LNCAP (cell line): Measurements from ENCODE around the gene RANBP17.

ENCODE experiments used
- CTCF ChIP-seq: fragments of 450-650 bp; IDR thresholded peaks from 2 replicates; pipeline ENCODE4 v1.5.1; 2017; ENCODE audit warnings: mild to moderate bottlenecking

The RANBP17 gene

GRCh38 chr5:171155621-171156020 is 293.8 kb downstream of the RANBP17 start:
- TF ChIP-seq CTCF = no peak

DNA sequence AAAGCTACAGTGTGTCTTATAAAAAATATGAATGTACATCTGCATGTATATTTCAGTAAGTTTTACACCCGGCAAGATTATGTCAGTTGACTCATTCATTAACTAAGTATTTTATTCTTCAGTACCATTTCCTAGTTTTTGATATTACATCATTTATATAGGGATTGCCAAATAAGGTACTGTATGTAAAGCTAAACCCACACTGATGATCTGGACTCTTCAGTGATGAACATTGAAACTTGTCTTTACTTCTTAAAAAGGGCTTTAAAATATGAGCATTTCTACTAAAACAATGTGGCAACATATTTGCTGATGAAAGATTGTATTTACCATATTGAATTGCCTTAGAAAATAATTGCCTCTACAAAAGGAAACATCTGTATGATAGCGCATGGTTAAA is 295.5 kb downstream of the RANBP17 start:
- TF ChIP-seq CTCF = no peak

DNA sequence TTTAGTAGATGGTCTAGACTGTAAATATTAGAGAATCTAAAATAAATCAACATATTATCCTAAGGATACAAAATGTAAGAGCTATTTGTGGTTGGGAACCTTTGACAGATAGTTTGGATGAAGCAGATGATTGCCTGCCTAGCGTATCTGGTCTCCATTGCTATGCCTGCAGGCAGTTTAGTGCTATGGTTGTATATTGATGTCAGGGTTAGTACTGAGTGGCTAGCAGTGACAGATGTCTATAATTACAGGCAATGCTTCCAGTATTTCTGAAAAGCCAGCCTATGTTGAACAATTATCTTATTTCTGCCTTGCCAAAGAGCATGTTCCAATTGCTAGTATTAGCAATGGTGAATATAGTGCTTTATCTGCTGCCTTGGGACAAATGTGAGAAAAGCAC is 296.0 kb downstream of the RANBP17 start:
- TF ChIP-seq CTCF = no peak

DNA sequence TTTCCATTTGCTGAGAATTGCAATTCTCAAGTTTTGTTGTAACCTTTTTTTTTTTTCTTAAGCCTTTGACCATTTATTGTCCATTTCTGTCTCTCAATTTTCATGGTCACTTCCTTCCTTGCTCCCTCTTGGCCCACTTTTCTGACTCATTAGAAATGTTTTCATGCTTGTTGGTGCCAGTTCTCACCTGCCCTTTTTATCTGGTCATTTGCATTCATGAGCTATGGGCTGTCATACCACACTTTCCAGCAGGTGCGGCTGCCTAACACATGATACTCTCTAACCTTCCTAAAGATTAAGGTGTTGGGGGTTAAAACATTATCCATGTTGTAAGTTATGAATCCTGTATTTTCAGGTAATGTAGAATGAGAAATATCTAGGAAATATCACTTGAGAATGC is 296.8 kb downstream of the RANBP17 start:
- no peak for TF ChIP-seq CTCF

DNA sequence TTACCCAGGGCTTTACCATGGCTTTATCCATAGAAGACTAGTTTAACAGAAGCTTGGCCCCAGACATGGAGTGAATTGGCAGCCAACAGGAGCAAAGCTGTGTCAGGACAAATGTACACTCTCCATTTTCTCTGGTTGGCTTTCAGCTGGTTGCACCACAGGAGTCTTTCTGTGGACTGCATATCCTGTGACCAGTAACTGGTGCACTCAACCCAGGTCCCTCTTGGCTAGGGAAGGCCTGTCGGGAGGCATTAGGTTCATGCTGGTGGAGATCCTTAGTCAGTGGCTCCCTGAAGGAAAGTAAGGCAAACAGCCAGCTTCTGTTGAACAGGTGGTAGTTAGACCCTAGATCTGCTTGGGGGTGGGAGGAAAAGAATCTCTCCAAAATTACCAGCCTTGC is 300.3 kb downstream of the RANBP17 start:
- no peak for TF ChIP-seq CTCF

GRCh38 chr5:171162596-171162995 is 300.8 kb downstream of the RANBP17 start:
- TF ChIP-seq CTCF = peak; percentile 51

DNA sequence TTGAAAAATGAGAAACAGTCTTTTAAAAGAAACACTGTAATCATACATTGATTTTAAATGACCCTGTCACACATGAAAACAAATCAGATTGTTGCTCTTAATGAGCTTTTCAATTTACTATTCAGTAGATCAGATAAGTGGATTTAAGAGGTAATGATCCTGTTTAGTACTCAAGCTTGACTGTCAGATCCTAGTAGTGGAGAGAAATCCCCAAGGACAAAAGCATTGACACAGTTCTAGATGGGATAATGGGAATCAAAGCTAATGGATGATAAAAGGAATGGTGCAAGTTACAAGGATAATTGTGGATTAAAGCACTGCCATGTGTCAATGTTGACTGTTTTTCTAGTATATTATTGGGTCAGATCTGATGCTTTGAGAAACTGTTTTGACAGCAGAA is 304.9 kb downstream of the RANBP17 start:
- no peak for TF ChIP-seq CTCF

DNA sequence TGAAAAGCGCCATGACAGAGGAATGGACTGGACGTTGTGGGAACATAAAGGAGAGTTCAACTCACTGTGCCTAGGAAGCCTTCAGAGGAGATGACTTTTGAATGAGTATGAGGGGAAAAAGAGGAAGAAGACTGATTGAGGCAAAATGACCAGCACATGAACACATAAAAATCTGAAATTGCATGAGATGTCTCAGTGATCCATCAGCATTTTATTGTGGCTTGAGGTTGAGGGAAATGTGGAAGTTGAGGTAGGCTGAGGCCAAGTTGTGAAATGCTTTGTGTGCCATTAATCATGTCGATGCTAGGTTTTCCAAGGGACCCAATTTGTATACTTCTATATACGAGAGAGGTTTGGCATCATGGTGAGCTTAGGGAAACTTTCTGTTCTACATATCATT is 306.4 kb downstream of the RANBP17 start:
- no peak for TF ChIP-seq CTCF
